Stimulated activated CD8-positive, alpha-beta memory T cell treated with anti-CD3 and anti-CD28 coated beads, Interleukin-15, amount 100 ng/mL, for 48 hours (primary cell): ENCODE measurements around the gene EXPH5.

Experiments
- DNase-seq, 2 donors: peaks; one replicate each; pipeline ENCODE4 v3.0.0-alpha.2; 2020; ENCODE audit warnings: low read depth in 2 of 2

Gene EXPH5

GRCh38 chr11:108562746-108563581 is 30.6 kb downstream of the EXPH5 start:
- DNase-seq, result no peak

- DNase-seq, result no peak
These were observed 32.0 kb downstream of the EXPH5 start for GRCh38 chr11:108561535-108561991.

- no peak for DNase-seq
These were observed 33.7 kb downstream of the EXPH5 start for GRCh38 chr11:108559904-108560303.

- no peak for DNase-seq
These were observed 34.2 kb downstream of the EXPH5 start for GRCh38 chr11:108559340-108559739.

- no peak for DNase-seq
These were observed 35.3 kb downstream of the EXPH5 start for GRCh38 chr11:108558222-108558621.

GRCh38 chr11:108556019-108556418 is 37.5 kb downstream of the EXPH5 start:
- no peak for DNase-seq

GRCh38 chr11:108551651-108552462 is 41.7 kb downstream of the EXPH5 start:
- no peak for DNase-seq

- DNase-seq, result no peak
These were observed 44.2 kb downstream of the EXPH5 start for GRCh38 chr11:108549319-108549885.

- DNase-seq, result no peak
These were observed 47.6 kb downstream of the EXPH5 start for GRCh38 chr11:108545909-108546501.

GRCh38 chr11:108543316-108543964 is 50.1 kb downstream of the EXPH5 start:
- DNase-seq, result no peak

GRCh38 chr11:108541531-108541930 is 52.0 kb downstream of the EXPH5 start:
- no peak for DNase-seq

GRCh38 chr11:108538502-108538901 is 55.1 kb downstream of the EXPH5 start:
- no peak for DNase-seq

GRCh38 chr11:108538022-108538424 is 55.5 kb downstream of the EXPH5 start:
- no peak for DNase-seq

- no peak for DNase-seq
These were observed 56.8 kb downstream of the EXPH5 start for GRCh38 chr11:108536783-108537182.

GRCh38 chr11:108535384-108535955 is 58.1 kb downstream of the EXPH5 start:
- DNase-seq, result no peak

- no peak for DNase-seq
These were observed 59.2 kb downstream of the EXPH5 start for GRCh38 chr11:108534274-108534882.

GRCh38 chr11:108530426-108530825 is 63.1 kb downstream of the EXPH5 start:
- no peak for DNase-seq

GRCh38 chr11:108527382-108527781 is 66.2 kb downstream of the EXPH5 start:
- no peak for DNase-seq

GRCh38 chr11:108525161-108525560 is 68.4 kb downstream of the EXPH5 start:
- no peak for DNase-seq

GRCh38 chr11:108524422-108524821 is 69.1 kb downstream of the EXPH5 start:
- no peak for DNase-seq

GRCh38 chr11:108522318-108522717 is 71.2 kb downstream of the EXPH5 start:
- no peak for DNase-seq
